GM19238 (cell line): Measurements from ENCODE around the gene CELF4.

Source experiments
- DNase-seq: peaks from one replicate; pipeline ENCODE4 v3.0.0; 2011; ENCODE audit warnings: low spot score; ENCODE audit not compliant: insufficient read length

Gene CELF4

GRCh38 chr18:37443325-37444055, 122.1 kb downstream of the CELF4 start:
- no peak for DNase-seq

GRCh38 chr18:37442477-37442876, 123.1 kb downstream of the CELF4 start:
- DNase-seq, result no peak

DNA sequence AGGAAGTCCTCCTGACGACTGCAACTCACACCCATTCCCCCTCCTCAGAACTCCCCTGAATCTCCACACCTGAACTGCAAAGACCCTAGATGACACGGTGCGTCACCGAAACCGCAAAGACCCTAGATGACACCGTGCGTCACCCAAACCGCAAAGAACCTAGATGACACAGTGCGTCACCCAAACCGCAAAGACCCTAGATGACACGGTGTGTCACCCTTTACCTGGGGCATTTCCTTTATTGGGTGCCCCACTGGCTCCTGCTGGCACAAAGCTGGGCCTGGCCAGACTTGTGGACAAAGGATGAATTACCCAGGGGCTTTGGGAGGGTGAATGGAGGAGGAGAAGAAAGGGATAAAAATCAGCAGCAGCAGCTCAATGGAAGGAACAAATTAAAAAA, 123.8 kb downstream of the CELF4 start:
- no peak for DNase-seq

- DNase-seq, result no peak
Measured at GRCh38 chr18:37440206-37440605, 125.4 kb downstream of the CELF4 start.

- no peak for DNase-seq
Measured at GRCh38 chr18:37438417-37439180, 127.0 kb downstream of the CELF4 start.

- DNase-seq, result no peak
Measured at GRCh38 chr18:37435996-37436395, 129.6 kb downstream of the CELF4 start.

- DNase-seq, result no peak
Measured at GRCh38 chr18:37435150-37435867, 130.3 kb downstream of the CELF4 start.

DNA sequence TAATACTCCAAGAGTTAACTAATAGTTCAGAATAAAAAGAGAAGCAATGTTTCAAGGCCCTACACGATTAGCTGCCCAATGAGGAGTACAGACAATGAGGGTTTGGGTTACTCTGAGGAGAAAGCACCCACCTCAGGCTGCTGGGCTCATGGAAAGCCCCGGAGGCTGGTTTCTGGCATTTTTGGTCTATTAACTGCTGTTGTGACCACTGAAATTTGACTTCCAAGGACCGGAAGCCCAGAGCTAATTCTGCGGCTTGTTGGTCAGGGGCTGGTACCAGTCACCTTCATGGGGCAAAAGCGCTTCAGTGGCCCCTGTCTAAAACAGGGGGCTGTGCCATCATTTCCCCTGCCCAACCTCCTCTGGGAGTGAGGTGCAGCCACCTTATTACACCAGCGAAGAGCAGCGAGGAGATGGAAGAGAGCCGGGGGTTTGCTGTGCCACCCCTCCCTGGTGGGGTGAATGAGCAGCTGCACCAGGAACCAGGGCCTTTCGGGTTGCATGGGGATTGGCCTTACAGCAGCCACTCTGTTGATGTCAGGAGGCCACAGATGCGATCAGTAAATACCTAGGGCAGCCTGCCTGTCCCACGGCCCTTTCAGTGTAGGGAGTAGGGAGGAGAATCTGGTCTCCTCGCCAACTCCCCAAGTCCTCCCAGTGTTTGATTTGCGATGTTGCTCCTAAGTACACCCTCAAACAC, 131.3 kb downstream of the CELF4 start:
- DNase-seq, result no peak

DNA sequence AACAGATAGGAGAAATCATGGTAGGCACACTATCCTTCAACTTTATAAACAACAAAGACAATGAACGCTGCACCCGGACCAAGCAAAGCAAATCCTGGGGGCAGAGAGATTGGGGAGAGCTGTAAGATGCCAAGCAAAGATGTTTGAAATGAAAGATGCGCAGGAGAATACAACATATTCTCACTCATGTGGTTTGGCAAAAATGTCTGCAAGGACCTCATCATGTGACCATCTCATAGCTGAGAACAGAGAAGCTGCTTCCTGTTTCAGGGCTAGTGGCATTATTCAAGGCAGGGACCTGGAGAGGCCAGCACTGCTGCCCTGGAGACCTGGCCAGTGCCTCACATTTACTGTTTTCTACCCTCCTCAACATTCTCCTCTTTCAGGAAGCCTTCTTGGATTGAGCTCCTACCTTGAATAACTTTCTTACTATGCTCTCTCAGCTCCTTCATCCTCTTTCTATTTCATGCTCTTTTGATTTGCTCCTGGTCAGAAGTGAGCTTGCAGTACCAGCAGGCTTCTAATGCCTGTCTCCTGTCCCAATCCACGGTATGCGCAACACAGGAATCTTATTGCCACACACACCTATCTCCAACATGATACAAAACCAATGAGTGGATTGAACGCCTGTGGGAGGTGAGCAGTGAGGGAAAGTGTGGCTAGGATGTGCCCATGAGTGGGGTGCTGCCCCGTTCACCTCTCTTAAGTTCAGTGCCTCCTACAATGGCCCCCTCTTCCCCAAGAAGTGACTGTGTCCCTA, 133.0 kb downstream of the CELF4 start:
- no peak for DNase-seq

GRCh38 chr18:37430357-37431076, 135.1 kb downstream of the CELF4 start:
- DNase-seq, result no peak

- DNase-seq, result no peak
Measured at GRCh38 chr18:37429791-37430190, 135.8 kb downstream of the CELF4 start.

DNA sequence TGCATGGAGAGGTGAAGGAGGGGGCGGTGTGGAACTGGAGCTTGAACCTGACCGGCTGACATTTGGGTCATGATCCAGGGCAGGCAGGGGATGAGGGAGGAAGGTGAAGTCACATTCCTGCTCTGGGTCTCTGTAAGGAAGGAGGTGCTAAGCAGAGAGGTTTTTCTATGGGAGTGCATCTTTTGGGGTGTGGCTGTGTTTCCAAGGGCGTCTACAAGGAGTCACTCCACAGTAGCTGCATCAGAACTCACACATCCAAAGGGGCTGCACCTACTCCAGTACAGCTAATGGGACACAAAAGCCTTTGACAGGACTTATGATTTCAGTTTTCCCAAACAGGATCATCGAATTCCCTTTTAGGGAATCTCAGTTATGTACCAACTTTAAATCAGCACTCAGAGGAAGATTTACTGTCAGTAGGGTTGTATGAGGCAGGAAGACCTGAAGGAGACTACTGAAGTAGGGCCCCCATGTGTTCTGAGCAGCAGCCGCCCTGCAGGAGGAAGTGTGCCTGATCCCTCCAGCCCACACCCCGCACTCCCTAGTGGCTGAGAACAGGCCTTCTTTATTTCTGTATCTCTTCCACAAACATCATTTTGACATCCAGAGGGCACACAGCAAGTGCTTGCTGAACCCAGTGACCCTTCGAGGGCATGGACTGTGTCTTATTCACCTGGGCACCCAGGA, 137.2 kb downstream of the CELF4 start:
- DNase-seq, result no peak

- no peak for DNase-seq
Measured at GRCh38 chr18:37426586-37426985, 139.0 kb downstream of the CELF4 start.

DNA sequence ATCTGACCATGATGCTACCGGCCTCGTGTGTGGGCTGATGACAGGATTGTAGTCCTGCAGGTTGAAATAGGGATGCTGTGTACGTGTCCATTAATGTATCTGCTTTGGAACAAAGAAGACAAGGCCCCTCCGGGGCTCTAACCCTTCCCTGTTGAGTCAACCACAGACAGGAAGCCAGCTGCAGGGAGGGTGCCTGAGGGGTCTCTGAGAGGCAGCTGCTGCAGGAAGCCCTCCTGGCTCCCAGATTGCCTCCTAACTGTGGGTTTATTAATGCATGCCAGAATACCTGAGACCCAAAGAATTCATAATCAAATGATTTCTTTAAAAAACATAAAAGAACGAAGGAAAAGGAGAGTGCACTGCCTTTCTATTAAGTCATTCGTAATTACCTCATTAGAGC, 140.4 kb downstream of the CELF4 start:
- no peak for DNase-seq

- no peak for DNase-seq
Measured at GRCh38 chr18:37424507-37424906, 141.1 kb downstream of the CELF4 start.

DNA sequence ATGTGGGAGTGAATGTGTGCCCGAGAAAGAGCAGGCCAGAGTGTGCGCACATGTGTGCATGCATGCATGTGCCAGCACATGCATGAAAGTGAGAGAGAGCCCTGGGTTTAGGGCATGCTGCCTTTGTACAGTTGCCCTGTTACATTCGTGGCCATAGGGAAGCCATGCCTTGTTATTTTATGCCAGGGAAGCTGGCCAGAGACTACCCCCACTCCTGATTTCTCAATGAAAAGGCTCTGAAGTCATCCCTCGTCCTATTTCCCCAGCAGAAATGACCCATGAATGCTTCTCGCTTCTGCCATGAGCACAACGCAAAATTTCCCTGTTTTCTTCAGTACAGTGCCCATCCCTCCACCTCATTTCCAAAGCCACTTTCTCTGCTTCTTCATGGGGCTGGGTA, 143.0 kb downstream of the CELF4 start:
- no peak for DNase-seq

DNA sequence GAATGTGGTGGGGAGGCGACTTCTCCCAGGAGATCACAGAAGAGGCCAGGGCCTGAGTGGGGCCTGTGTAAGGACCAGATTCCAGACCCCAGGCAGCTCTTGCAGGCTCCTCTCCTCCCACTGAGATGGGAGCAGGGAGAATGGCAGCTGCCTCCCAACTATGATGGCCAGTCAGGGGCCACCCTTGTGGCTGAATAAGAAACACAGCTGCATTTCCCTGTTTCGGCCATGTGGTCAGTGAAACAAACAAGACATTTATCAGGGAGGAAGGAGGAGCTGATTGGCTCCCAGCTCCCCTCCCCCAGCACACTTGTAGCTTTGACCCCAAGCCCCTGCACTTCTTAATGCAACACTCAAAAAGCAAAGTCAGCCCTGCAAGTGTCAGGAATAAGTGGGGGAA, 143.5 kb downstream of the CELF4 start:
- DNase-seq, result no peak

- no peak for DNase-seq
Measured at GRCh38 chr18:37421341-37422077, 144.1 kb downstream of the CELF4 start.

- DNase-seq, result no peak
Measured at GRCh38 chr18:37420315-37420880, 145.2 kb downstream of the CELF4 start.
